NOMO-1 (cell line): ENCODE results near the gene KRTAP9-4.
"Not testable (repeated sequence)": the region's sequence is repeated elsewhere in the genome, so short reads cannot be mapped to it uniquely, and the experiment has no call there.

ENCODE experiments used
- DNase-seq, 2 experiments: peaks; one replicate each; lab custom pipeline; 2025; ENCODE audit not compliant: unreplicated experiment in 2 of 2; lab: John Stamatoyannopoulos, UW

The KRTAP9-4 gene, protein sequence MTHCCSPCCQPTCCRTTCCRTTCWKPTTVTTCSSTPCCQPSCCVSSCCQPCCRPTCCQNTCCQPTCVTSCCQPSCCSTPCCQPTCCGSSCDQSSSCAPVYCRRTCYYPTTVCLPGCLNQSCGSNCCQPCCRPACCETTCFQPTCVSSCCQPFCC

GRCh38 chr17:41249637-41250240, at the start of gene KRTAP9-4:
Gene KRTAP9-4 (plus strand): TSS chr17:41249687. CDS start chr17:41249721, 34 bp downstream.
- not testable (repeated sequence) for DNase-seq

DNA sequence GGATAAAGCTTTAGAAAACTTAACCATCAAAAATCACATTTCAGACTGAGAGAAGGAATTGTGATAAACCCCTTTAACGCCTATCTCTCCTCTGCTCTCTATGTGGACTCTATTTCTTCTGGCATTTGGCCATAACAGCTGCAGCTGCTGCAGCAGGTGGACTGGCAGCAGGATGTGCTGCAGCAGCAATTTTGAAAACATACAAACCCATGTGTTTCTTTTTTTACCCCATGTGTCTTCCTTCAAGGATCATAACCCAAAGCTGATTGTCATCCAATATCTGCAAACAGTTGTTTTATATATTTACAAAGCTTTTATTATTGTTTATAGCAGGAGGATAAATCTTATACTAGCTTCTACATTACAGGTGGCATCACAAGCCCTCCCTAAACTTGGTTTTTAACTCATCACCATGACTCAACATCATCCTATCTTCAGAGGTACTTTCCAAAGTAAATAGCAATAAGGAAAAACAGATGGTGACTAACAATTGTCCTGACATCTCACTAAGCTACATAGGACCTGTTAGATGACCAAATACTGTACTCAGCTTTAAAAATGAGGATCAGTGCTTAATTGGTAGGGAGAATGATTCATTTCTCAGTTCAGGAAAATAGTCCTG, 37.5 kb upstream of the KRTAP9-4 start:
- no peak for DNase-seq

DNA sequence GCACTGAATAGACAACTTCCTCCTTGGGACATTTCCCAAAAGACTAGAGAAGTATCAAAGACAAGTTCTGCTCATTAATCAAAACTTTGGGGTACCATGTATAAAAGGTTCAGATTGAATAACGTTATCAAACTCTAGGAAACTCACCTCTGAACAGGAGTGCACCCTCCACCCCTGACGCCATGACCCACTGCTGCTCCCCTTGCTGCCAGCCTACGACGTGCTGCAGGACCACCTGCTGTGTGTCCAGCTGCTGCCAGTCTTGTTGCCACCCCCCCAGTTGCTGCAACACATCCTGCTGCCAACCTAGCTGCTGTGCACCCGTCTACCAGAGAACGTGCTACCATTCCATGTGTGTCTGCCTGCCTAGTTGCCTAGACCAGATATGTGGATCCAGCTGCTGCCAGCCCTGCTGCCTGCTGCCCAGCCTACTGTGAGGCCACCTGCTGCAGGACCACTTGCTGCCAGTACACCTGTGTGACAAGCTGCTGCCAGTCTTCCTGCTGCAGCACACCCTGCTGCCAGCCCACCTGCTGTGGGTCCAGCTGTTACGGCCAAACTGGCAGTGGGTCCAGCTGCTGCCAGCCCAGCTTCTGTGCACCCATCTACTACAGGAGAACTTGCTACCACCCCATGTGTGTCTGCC, 36.8 kb upstream of the KRTAP9-4 start:
- no peak for DNase-seq

GRCh38 chr17:41215681-41216080, 33.8 kb upstream of the KRTAP9-4 start:
- DNase-seq, result no peak

DNA sequence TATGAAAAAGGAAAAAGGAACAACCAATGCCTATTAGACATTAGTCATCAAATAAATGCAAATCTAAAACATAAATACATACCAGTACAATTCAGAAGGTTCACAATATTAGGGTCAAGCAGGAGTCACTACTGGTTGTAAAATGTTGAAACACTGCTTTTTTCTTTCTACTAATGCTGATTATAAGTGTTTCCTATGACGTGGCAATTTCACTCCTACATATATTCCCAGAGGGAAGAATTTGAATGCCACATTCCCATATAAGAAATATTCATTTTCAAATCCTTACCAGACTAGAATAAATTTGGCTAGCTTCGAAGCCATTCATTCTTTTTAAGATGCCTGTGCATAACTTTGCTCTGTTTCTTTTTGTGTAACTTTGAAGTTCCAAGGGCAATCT, 25.7 kb upstream of the KRTAP9-4 start:
- DNase-seq, result no peak

DNA sequence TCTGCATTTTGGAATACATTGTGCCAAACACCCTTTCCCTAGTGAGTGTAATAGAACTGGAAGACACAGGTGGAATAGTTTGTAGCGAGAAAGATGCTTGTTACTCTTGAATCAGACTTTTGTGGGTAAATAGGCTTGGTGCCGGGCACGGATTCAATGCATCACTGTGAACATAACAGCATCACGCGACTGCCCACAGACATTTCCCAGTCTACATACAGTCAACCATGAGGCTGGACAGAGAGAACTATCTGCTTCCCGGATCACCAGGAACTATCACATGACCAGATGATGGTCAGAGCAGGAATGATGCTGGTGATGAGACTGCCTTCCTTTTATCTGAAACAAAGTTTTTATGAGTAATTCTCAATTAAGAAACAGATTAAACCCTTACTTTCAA, 23.4 kb upstream of the KRTAP9-4 start:
- no peak for DNase-seq

DNA sequence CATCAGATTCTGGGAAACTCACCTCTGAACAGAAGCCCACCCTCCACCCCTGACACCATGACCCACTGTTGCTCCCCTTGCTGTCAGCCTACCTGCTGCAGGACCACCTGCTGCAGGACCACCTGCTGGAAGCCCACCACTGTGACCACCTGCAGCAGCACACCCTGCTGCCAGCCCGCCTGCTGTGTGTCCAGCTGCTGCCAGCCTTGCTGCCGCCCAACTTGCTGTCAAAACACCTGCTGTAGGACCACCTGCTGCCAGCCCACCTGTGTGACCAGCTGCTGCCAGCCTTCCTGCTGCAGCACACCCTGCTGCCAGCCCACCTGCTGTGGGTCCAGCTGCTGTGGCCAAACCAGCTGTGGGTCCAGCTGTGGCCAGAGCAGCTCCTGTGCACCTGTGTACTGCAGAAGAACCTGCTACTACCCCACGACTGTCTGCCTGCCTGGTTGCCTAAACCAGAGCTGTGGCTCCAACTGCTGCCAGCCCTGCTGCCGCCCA, 22.8 kb upstream of the KRTAP9-4 start, which contains the start of gene KRTAP9-2:
KRTAP9-2 (plus strand) TSS at position 51 of the 498 bp plus-strand sequence; CDS start at position 58, 7 bp downstream.
- DNase-seq, result not testable (repeated sequence)

GRCh38 chr17:41230094-41230493, 19.4 kb upstream of the KRTAP9-4 start:
- no peak for DNase-seq

DNA sequence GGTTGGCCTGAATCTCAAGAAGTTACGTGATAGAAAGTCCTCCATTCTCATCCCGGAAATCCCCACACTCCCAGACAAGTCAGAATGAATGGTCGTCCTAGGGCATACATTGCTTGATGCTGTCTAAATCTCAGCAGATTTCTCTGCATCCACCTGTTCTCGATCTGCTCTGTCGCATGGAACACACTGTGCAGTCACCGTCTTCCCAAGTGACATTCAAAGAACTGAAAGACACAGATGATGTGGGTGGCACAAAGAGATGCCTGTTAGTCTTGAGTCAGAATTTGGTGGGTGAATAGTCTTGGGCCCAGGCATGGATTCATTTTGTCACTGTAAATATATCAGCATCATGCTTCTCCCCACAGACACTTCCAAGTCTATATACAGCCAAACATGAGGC, 17.8 kb upstream of the KRTAP9-4 start:
- no peak for DNase-seq

DNA sequence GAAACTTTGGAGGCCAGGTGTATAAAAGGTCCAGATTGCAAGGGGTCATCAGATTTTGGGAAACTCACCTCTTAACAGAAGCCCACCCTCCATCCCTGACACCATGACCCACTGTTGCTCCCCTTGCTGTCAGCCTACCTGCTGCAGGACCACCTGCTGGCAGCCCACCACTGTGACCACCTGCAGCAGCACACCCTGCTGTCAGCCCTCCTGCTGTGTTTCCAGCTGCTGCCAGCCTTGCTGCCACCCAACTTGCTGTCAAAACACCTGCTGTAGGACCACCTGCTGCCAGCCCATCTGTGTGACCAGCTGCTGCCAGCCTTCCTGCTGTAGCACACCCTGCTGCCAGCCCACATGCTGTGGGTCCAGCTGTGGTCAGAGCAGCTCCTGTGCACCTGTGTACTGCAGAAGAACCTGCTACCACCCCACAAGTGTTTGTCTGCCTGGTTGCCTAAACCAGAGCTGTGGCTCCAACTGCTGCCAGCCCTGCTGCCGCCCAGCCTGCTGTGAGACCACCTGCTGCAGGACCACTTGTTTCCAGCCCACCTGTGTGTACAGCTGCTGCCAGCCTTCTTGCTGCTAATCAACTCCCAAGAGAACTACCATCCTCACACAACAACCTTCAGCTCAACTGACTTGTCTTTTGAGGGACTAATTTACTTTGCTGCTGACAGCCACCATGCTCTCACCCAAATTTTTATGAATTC, 16.9 kb upstream of the KRTAP9-4 start, which contains the start of gene KRTAP9-3:
KRTAP9-3 (plus strand) TSS at position 51 of the 707 bp plus-strand sequence; CDS start at position 104, 53 bp downstream.
- not testable (repeated sequence) for DNase-seq

GRCh38 chr17:41237116-41237515, 12.4 kb upstream of the KRTAP9-4 start:
- DNase-seq, result not testable (repeated sequence)

GRCh38 chr17:41237949-41238437, 11.5 kb upstream of the KRTAP9-4 start, which contains the start of gene KRTAP9-8:
Gene KRTAP9-8 (plus strand): TSS chr17:41237999. CDS start chr17:41238052, 53 bp downstream.
- not testable (repeated sequence) for DNase-seq

GRCh38 chr17:41246995-41247787, 2.3 kb upstream of the KRTAP9-4 start:
- not testable (repeated sequence) for DNase-seq

- no peak for DNase-seq
Observed at GRCh38 chr17:41251261-41251660, 1.8 kb downstream of the KRTAP9-4 start.

DNA sequence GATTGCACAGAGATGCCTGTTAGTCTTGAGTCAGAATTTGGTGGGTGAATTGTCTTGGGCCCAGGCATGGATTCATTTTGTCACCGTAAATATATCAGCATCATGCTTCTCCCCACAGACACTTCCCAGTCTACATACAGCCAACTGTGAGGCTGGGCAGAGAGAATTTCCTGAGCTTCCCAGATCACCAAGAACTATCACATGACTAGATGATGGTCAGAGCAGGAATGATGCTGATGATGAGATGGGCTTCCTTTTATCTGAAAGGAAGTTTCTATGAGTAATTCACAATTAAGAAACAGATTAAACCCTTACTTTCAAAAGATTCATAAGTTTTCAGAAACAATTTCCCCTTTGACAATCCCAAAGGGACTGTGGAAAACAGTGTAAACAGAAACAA, 5.4 kb downstream of the KRTAP9-4 start:
- DNase-seq, result no peak

- DNase-seq, result not testable (repeated sequence)
Observed at GRCh38 chr17:41255381-41256290, 6.1 kb downstream of the KRTAP9-4 start, which contains the start of gene KRTAP9-9. Gene KRTAP9-9 (plus strand): TSS chr17:41255384.

GRCh38 chr17:41256291-41256685, 6.8 kb downstream of the KRTAP9-4 start:
- no peak for DNase-seq

DNA sequence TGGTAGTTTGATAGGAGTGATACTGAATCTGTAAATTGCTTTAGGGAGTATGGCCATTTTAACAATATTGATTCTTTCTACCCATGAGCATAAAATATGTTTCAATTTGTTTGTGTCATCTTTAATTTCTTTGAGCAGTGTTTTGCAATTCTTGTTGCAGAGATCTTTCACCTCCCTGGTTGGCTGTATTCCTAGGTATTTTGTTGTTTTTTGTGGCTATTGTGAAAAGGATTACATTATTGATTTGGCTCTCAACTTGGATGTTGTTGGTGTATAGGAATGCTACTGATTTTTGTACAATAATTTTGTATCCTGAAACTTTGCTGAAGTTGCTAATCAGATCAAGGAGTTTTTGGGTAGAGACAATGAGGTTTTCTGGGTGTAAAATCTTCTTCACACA, 8.9 kb downstream of the KRTAP9-4 start:
- DNase-seq, result no peak
